NCI-H2196 treated with DMSO at 0.1 percent for 48 hours (cell line): ENCODE data around the gene ZIM2.
"Not testable (repeated sequence)": the region's sequence is repeated elsewhere in the genome, so short reads cannot be mapped to it uniquely, and the experiment has no call there.

Experiments used
- DNase-seq: peaks from one replicate; lab custom pipeline; 2025; ENCODE audit not compliant: unreplicated experiment; lab: John Stamatoyannopoulos, UW

ZIM2 gene

GRCh38 chr19:56840451-56841192 lies at the start of gene ZIM2, which contains the start of gene PEG3:
TSS of gene ZIM2 (minus strand) at chr19:56840726. CDS start at chr19:56824277, 16,449 bp downstream.
TSS of gene PEG3 (minus strand) at chr19:56840726. CDS start at chr19:56824655, 16,071 bp downstream.
- no peak for DNase-seq

GRCh38 chr19:56885173-56885985 lies 44.9 kb upstream of the ZIM2 start:
- no peak for DNase-seq

- DNase-seq, result no peak
Observed at GRCh38 chr19:56884441-56884840, 43.9 kb upstream of the ZIM2 start.

- DNase-seq, result no peak
Observed at GRCh38 chr19:56880592-56881190, 40.2 kb upstream of the ZIM2 start.

- no peak for DNase-seq
Observed at GRCh38 chr19:56877069-56877715, 36.7 kb upstream of the ZIM2 start.

GRCh38 chr19:56875717-56876116 lies 35.2 kb upstream of the ZIM2 start:
- DNase-seq, result no peak

GRCh38 chr19:56874530-56874929 lies 34.0 kb upstream of the ZIM2 start:
- DNase-seq, result no peak

- no peak for DNase-seq
Observed at GRCh38 chr19:56873493-56873892, 33.0 kb upstream of the ZIM2 start.

GRCh38 chr19:56869886-56870285 lies 29.4 kb upstream of the ZIM2 start:
- DNase-seq, result no peak

- DNase-seq, result no peak
Observed at GRCh38 chr19:56868446-56868845, 27.9 kb upstream of the ZIM2 start.

- no peak for DNase-seq
Observed at GRCh38 chr19:56866538-56866937, 26.0 kb upstream of the ZIM2 start.

- DNase-seq, result no peak
Observed at GRCh38 chr19:56864443-56865125, 24.1 kb upstream of the ZIM2 start.

- no peak for DNase-seq
Observed at GRCh38 chr19:56862741-56863140, 22.2 kb upstream of the ZIM2 start.

- DNase-seq, result not testable (repeated sequence)
Observed at GRCh38 chr19:56860409-56860808, 19.9 kb upstream of the ZIM2 start.

- DNase-seq, result no peak
Observed at GRCh38 chr19:56858026-56858425, 17.5 kb upstream of the ZIM2 start.

GRCh38 chr19:56856822-56857221 lies 16.3 kb upstream of the ZIM2 start:
- no peak for DNase-seq

GRCh38 chr19:56852361-56852760 lies 11.8 kb upstream of the ZIM2 start:
- DNase-seq, result not testable (repeated sequence)

- DNase-seq, result no peak
Observed at GRCh38 chr19:56848166-56848565, 7.6 kb upstream of the ZIM2 start.

GRCh38 chr19:56842412-56842811 lies 1.9 kb upstream of the ZIM2 start:
- no peak for DNase-seq

GRCh38 chr19:56841193-56841543 lies 642 bp upstream of the ZIM2 start:
- DNase-seq, result no peak
